ENCODE results near the gene EML4.

DNA sequence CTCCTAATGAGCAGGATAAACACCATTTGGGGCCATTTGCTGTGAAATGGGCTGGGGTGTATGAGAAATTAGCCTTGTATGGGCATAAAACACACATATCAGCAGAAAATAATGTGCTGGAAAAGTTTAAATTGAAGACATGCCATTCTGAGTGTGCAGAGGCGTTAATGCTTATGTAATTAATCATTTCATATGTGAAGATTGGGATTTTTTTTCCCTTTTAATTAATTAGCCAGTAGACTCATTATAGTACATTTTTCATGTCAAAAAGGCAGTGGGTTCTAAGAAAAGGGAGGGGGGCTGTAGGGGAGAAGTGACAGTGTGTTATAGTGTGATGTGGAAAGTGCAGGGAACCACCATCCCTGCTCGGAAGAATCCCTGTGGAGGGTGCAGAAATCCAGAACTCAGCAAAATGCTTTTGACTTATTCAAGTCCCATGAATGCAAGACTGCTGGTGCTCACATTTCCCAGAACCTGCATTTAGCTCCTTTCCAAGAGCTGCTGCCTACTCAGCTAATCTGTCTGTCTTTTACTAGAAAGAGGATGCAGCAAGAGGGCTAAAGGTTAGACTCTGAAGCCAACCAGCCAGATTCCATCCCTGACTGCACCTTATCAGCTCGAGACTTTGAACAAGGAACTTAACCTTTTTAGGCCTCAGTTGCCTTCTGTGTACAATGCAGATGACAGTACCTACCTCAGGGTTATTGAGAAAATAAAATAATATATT, 203.5 kb downstream of the EML4 start:
- TF ChIP-seq CEBPB (IDR thresholded peaks at IDR 0.05; ENCODE audit: borderline replicate concordance, low read depth, low read length) (no peak), ZNF567 (CRISPR knock-in tag; IDR thresholded peaks at IDR 0.05; ENCODE audit: borderline replicate concordance) (no peak), SP1 (IDR thresholded peaks at IDR 0.05) (no peak), SP1 (CRISPR knock-in tag; IDR thresholded peaks at IDR 0.05) (no peak), SETDB1 (CRISPR knock-in tag; IDR thresholded peaks at IDR 0.05; ENCODE audit: borderline replicate concordance) (no peak), RARG (CRISPR knock-in tag; IDR thresholded peaks at IDR 0.05; ENCODE audit: low read depth) (no peak), ZNF230 (CRISPR knock-in tag; IDR thresholded peaks at IDR 0.05) (no peak), TSC22D2 (CRISPR knock-in tag; IDR thresholded peaks at IDR 0.05; ENCODE audit: borderline replicate concordance) (no peak)
- TF ChIP-seq, protein P1, sequence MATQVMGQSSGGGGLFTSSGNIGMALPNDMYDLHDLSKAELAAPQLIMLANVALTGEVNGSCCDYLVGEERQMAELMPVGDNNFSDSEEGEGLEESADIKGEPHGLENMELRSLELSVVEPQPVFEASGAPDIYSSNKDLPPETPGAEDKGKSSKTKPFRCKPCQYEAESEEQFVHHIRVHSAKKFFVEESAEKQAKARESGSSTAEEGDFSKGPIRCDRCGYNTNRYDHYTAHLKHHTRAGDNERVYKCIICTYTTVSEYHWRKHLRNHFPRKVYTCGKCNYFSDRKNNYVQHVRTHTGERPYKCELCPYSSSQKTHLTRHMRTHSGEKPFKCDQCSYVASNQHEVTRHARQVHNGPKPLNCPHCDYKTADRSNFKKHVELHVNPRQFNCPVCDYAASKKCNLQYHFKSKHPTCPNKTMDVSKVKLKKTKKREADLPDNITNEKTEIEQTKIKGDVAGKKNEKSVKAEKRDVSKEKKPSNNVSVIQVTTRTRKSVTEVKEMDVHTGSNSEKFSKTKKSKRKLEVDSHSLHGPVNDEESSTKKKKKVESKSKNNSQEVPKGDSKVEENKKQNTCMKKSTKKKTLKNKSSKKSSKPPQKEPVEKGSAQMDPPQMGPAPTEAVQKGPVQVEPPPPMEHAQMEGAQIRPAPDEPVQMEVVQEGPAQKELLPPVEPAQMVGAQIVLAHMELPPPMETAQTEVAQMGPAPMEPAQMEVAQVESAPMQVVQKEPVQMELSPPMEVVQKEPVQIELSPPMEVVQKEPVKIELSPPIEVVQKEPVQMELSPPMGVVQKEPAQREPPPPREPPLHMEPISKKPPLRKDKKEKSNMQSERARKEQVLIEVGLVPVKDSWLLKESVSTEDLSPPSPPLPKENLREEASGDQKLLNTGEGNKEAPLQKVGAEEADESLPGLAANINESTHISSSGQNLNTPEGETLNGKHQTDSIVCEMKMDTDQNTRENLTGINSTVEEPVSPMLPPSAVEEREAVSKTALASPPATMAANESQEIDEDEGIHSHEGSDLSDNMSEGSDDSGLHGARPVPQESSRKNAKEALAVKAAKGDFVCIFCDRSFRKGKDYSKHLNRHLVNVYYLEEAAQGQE (IDR thresholded peaks at IDR 0.05; ENCODE audit: borderline replicate concordance in 1 of 2, low read depth in 1 of 2, low read length in 2 of 2): no peak

All from HepG2 (cell line).